HG03066 (cell line): Measurements from ENCODE around the gene PHLDA3.
"Not testable (repeated sequence)": the region's sequence is repeated elsewhere in the genome, so short reads cannot be mapped to it uniquely, and the experiment has no call there.

ENCODE experiments used
- ATAC-seq: cut with Tn5 transposase; IDR thresholded peaks from one replicate; pipeline ENCODE4 v1.9.1; 2021; ENCODE audit warnings: low read depth; ENCODE audit not compliant: unreplicated experiment

PHLDA3 gene

DNA sequence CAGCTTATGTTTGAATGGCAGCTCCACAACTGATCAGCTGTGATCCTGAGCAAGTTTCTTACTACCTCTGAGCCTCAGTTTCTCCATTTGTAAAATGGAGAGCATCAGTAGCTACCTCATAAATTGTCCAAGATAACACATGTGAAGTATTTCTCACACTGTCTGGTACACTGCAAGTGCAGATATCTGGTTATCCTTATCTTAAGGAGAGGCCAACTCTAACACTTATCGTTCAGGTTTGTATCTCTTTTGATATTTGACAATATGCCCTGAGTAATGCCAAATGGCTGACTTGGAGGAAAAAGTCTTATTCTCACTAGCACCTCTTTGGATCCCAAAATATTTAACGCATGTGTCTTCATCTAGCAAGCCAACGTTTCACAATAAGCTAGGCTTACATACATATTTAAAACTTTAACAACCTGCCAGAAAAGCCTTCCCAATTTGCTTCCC lies 35.2 kb upstream of the PHLDA3 start:
- ATAC-seq = no peak

DNA sequence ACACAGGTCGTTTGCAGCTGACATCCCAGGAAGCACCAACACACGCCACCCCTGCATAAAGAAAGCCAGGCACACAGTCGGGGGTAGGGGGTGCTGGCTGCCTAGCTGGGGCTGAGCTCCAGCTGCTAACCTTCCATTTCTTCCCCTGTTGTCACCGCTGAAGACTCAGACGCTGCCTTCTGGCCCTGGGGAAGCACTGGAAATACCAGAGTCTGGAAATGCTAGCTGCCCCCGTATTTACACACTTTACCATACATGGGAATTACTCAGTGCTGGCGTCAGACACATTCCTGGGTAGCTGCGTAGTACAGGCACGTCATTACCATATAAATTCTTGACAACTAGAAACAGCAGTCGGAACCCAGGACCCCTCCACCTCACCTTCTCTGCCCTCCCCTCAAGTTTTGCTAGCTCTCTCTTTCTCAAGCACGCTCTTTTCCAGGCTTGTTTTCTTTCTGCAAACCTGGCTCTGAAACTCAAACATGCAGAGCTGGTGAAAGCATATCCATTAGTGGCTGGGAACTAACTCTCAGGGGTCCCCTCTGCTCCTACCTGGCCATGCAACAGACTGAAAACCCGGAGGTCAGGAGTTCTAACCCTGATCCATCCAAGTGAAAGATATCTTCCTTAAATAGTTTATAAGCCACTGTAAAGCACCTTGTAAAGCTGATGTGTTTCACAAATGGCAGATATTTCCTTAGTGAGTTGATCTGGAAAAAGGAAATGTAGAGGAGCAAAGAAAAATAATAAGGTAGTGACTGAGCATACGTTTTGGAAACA lies 34.6 kb upstream of the PHLDA3 start:
- ATAC-seq = no peak

DNA sequence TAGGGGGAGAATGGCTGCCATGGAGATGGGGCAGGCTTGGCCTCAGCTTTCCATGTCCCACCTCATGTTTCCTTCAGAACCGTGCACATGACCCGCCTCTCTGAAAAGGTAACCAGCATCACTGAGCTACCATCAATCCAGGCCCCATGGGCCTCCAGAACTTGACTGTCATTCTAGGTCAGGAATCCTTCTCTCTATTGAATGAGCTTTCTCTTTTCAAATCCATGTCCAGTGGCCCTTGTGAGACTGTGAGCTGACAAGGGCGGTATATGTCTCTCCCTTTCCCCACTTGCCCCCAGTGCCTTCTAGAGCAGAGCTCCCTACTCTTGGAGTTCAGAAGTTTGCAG lies 33.5 kb upstream of the PHLDA3 start:
- ATAC-seq = no peak

DNA sequence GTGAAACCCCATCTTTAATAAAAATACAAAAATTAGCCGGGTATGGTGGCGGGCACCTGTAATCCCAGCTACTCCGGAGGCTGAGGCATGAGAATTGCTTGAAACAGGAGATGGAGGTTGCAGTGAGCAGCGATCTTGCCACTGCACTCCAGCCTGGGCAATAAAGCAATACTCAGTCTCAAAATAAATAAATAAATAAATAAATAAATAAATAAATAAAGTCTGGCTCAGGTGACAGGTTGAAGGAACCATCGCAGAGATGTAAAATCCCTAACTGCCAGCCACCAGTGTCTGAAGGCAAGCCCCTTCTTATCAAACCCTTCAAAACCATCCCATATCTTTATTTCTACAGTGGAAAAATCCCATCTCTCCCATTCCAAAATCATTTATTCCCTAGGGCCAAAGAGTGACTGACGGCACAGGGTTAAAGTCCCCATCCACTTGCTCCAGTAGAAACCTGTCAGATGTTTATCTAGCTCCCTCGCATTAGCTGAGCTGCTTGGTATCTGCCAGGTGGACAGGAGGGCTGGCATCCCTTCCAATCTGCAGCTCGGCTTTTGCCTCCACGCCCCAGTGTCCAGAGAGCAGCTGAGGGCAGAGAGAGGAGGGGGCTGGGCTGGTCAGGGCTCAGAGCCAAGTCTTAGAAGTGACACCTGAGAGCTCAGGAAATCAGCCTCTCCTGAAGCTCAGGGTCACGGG lies 33.0 kb upstream of the PHLDA3 start:
- ATAC-seq = no peak

DNA sequence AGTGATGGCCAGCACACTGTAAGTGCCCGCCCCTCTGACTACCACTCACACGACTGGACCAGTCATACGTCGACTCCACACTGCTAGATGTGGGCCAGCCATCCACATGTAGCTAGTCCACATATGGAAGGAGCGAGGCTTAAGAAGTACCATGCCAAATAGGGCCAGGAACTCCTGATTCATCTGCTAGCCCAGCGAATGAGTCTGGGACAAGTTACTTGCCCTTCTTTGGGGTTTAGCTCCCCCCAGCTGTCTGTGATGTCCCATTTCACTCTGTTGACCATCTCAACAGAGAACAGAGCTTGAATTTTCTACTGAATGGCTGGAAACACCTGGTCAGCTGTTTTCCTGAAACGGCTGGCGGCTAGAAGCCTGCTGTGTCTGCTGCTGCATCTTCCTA lies 32.2 kb upstream of the PHLDA3 start:
- no peak for ATAC-seq

DNA sequence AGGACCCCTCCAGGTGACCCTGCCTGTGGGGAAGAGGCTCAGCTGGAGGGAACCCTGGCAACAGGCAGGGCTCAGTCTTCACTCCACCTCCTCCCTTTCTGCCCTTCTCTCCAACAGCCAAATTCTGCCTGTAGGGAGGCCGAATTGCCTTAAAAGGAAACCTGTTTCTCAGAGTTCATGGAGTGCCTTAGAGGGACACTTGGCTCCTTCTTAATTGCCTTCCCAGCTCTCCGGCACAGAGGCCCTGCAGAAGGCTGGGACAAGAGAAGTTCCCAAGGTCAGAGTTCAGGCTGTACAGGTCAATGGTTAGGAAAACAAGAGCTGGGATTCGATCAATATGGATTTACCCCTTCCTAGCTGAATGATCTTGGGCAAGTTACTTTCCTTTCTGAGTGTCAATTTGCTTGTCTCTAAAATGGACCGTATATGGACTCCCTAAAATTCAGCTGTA lies 31.7 kb upstream of the PHLDA3 start:
- ATAC-seq = no peak

DNA sequence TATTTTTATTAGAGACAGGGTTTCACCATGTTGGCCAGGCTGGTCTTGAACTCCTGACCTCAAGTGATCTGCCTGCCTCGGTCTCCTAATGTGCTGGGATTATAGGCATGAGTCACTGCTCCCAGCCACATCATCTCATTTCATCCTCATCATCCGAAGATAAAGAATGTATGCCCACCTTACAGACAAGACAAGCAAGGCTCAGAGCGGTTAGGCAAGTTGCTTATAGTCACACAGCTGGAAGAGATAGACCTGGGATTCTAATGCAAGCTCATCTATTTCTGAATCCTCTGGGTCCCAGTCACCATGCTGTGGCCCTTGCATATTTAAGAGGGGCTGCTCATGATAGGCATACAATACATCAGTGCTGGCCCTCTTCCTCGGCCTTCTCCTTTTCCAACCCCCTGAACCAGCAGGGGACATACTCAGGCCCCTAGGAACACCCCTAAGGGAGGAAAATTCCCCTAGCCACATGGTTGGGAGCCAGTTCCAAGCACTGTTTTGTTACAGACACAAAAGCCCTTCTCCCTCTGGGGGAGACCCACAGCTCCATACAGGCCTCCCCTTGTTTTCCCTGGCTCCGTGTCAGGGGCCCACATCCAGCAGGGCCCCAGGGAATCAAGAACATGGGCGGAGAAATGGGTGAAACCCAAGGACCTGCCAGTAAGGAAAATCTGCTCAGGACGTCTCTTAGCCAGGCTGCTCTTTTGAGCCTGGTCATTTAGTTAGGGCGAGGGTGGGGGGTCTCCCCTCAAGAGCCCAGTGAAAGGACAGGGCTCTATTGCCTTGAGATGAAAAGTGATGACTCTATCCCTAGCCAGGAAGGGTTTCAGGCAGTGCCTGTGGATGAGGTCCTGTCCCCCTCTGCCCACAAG lies 31.0 kb upstream of the PHLDA3 start:
- ATAC-seq = no peak

DNA sequence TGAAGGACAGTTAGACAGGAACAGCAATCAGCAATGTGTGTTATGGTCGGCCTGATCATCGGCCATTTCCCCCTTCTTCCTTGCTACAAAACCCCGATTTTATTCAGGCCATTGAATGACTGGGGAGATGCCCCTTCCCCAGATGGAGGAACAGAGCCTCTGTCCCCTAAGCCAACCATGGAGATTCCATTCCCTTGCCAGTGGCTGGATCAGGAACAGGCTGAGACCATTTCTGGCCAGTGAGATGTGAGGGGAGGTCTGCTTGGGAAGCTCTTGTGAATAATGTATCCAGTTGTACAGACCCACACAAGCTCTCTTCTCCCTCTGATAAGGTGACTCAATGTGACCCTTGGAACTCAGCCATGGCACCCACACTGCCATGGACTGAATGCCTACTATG lies 30.2 kb upstream of the PHLDA3 start:
- ATAC-seq = no peak

DNA sequence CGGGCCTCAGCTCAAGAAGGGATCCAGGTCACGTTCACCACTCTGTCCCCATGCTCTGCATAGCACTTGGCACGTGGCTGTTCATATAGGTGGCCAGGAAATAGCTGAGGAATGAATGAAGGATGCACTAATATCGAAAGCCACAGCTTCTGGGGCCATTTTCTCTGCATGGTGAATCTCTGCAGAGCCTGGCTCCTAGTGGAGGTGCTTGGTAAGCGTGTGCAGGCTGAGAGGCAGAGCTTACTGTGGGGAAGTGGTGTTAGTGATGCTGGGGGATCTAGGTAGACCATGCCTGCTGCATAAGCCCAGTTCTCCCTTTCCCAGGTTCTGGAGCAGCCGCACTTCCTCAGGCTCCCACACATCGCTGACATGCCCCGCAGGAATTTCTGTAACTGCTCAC lies 29.6 kb upstream of the PHLDA3 start:
- ATAC-seq = no peak

DNA sequence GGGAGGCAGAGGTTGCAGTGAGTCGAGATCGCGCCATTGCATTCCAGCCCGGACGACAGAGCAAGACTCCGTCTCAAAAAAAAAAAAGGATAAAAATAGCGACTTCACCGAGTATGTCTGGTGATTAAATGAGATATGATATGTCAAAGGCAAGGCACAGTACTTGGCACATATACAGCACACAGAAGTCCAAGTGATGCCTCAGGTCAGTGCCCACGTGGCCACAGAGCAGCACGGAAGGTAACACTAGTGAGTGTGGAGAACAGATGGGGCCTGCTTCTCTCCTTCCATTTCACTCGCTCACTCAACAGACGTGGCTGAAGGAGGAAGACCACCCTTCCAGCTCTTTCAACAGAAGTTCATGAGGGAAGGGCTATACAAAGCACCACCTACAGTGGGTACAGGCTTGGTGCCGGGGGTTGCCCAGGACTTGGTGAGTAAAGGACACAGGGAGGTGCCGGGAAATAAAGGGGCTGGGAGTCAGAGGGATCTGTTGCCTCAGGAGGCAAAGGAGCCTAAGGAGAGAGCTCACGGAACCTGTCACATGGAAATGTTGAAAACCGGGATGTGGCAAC lies 29.0 kb upstream of the PHLDA3 start:
- ATAC-seq = no peak

DNA sequence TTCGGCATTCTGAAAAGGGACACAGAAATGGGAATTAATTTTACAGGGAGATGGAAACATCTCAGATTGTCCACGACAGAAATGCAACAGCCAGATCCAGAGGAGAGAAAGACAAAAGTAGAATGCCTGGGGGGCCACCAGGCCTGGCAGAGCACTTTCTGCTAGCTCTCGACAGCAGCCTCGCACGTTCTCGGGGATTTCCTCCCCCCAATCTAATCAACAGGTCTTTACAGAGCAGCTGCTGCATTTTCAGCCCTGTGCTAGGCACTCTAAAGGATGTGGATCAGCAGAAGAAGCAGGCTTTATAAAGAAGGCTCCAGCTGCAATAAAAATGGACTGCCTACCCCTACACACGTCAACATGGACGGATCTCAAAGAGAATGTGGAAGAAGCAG lies 27.3 kb upstream of the PHLDA3 start:
- ATAC-seq = no peak

DNA sequence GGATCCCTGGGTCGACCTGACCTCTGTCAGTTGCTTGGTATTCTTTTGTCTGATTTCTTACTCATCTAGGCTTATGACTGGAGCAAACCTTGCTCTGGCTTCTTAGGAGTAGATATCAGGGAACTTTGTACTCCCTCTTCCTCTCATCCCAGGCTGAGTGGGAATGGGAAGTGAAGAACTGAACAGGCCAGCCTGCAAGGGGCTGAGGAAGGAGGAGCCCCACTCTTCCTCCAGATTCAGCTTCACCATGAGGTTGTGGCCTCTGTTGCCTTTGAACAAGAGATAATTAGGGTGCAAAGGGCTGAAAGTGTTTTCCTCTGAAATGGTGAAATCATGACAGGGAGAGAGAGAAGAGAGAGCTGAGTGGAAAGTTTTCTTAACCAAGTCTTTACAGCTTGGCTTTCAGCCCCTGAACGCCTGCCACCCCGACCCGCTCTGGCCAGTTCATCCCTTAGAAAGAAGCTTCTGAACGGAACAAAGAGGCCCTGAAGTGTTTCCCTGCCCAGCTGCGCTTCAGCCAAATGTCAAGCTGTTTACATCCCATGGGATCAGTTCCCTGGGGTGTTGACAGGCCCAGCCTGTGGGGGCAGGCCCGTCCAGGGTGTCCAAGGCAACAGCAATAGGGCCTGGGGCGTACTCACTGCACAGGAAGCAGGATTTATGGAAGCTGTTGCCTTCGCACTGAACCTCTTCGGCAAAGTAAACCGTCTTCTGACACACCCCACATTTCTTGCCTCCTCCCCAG lies 26.7 kb upstream of the PHLDA3 start:
- ATAC-seq = no peak

DNA sequence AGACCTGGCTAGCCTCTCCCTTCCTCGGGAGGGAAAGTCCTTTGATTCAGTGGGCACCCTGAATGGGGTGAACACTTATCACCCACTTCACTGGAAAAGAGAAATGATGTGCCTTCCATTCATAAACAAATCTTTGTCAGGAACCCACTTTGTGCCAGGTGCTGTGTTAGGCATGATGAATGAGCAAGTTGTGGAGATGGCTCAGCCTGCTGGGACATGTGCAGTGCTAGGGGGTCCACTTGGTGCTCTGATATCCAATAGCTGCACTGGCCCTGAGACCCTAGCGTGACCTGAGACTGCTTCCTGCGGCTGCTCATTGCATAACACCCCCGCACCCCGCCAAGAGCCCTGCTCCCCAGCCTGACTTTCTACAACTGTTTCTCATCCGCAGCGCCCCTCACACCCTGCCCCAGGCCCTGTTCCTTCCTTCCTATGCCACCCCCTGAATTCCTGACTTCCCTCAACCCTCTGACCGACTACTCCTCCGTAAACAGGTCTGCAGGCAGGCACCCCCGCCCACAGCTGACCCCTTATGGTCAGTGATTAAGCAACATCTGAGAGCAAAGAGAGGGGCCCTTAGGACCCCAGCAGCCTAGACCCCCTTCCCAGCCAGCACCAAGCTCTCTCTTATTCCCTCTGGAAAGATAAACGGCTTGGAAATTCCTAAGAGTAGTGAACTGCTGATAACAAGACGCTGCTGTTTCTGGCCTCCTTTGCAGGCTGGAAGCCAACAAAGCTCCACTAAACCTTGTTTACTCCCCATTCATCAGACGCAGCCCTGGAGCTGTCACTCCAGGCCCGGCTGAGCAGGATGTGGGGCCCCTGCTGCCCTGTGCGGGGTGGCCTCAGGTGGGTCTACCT lies 25.0 kb upstream of the PHLDA3 start:
- ATAC-seq = no peak

DNA sequence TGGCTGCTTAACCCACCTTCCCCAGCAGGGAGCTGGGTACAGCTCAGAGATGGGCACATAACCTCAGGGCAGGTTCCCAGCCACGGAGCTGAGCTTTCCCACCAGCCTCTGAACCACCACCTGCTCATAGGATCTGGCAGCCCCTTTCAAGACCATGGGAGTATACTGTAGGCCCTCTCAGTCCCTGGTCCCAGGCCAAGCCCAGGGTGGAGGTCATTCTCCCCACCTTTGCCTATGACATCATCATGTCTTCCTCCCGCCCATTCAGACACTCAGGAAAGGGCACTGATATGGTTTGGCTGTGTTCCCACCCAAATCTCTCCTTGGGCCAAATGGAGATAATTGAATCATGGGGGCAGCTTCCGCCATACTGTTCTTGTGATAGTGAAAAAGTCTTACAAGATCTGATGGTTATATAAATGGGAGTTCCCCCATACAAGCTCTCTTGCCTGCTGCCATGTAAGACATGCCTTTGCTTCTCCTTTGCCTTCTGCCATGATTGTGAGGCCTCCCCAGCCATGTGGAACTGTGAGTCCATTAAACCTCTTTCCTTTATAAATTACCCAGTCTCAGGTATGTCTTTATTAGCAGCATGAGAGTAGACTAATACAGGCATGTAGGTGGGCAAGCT lies 24.2 kb upstream of the PHLDA3 start:
- not testable (repeated sequence) for ATAC-seq

DNA sequence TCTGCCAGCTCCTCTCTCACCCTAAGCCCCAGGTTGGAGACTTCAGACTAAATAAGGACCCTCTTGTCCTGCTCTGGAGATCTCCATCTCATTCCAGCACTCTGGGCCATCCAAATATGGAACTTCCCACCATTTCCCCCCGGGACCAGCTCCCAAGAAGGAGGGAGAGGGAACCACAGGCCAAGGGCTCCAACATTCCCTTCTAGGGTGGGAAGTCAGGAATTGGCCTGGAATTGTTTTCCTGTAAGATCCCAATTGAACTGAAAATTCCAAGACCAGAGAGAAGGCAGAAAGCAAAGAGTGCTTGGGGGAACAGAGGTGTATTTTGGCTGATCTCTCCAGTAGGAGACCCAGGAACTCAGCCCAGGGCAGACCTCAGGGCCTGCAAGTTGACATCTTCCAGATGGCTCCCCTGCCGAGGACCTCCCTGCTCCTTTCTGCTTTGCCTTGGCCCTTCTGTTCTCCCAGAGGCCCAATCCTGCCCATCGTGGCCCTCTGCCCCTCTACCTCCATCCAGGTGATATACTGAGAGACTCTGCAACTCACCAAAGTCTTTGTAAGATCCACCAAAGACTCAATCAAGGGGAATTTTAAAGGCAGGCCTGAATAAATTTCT lies 23.0 kb upstream of the PHLDA3 start:
- ATAC-seq = no peak

DNA sequence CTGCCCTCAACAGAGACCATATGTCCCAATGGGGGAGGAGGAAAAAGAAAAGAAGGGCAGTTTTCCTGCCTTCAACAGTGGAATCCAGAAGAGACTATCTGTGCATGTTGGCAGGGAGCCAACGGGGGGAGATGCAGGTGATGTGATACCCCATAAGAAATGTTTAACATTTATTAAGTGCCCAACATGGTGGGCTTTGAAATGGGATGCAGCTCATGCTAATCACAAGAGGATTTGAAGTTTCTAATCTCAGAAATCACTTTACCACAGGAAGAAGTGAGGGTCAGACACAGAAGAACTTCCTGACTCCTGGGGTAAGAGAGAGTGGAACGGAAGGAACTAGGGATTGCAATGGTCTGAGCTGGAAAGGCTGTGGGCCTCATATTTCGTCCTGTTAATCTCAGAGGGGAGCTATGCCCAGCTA lies 21.7 kb upstream of the PHLDA3 start:
- no peak for ATAC-seq

DNA sequence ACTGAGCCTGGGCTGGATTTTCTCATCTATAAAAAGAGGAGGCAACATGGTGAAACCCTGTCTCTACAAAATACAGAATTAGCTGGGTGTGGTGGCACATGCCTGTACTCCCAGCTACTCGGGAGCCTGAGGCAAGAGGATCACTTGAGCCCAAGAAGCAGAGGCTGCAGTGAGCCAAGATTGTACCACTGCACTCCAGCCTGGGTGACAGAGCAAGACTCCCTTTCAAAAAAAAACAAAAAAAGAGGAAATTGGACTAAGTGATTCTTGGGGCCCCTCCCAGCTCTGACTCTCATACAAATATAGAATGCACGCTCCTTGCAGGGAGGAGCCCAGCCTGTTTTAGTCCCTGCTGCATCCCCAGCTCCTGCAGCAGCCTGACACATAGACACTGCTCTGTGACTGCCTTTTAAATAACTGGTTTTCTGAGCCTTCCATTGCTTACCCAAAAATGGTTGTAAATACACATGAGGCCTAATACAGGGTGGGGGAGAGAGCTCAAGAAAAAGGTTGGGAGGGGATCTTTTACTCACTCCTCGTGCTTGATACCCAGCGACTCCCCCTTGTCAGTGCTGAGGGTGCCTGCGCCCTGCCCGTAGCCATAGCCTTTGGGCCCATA lies 20.8 kb upstream of the PHLDA3 start:
- no peak for ATAC-seq
